GM12872 (cell line): Measurements from ENCODE around the gene AVPI1.

ENCODE experiments used
- TF ChIP-seq, protein P1 (sequence below): IDR thresholded peaks from 3 replicates; pipeline ENCODE4 v1.5.1; 2011; ENCODE audit warnings: low read depth, mild to moderate bottlenecking, low read length, moderate library complexity; ENCODE audit not compliant: insufficient read depth

The AVPI1 gene, protein sequence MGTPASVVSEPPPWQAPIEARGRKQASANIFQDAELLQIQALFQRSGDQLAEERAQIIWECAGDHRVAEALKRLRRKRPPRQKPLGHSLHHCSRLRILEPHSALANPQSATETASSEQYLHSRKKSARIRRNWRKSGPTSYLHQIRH

DNA sequence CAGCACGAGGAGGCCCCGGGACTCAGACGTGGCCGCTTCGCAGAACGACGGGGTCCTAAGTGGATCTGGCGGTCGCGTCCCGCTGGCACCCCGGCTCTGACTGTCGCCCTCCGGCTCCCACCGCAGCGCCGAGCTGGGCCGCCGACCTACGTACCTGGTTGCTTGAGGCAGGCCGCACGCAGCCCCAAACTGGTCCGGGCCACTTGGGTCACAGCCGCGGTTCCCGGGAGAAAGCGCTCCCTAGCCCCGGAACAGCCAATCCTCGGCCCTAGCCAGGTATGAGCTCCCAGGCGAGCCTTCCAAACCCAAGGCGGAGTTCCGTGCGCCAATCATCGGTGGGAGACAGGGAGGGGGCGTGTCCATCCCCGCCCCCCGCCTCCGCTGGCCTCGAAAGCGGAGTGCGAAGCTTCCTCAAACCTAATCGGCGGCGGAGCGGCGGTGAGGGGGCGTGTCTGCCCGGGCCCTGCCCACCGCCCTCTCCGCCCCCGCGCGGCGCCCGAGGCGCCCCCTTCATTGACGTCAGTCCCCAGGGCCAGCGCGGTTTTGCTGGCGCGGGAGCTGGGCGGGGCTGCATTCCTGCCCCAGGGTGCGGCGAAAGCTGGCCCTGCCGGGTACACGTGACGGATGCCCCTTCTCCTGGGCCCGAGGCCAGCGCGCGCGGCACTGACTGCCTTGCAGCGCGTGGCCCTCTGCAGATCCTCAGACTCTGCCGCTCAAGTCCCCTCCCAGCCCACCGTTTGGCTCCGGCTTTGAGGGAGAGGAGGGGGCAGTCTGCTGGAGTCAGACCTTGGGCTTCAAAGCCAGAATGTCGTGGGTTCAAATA is at the start of gene AVPI1:
AVPI1 (minus strand) TSS at position 280 of the 823 bp plus-strand sequence. CDS start 7,336 bp downstream, outside the sequence.
- TF ChIP-seq, protein P1, sequence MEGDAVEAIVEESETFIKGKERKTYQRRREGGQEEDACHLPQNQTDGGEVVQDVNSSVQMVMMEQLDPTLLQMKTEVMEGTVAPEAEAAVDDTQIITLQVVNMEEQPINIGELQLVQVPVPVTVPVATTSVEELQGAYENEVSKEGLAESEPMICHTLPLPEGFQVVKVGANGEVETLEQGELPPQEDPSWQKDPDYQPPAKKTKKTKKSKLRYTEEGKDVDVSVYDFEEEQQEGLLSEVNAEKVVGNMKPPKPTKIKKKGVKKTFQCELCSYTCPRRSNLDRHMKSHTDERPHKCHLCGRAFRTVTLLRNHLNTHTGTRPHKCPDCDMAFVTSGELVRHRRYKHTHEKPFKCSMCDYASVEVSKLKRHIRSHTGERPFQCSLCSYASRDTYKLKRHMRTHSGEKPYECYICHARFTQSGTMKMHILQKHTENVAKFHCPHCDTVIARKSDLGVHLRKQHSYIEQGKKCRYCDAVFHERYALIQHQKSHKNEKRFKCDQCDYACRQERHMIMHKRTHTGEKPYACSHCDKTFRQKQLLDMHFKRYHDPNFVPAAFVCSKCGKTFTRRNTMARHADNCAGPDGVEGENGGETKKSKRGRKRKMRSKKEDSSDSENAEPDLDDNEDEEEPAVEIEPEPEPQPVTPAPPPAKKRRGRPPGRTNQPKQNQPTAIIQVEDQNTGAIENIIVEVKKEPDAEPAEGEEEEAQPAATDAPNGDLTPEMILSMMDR: no peak

GRCh38 chr10:97736403-97736901 is 49.4 kb upstream of the AVPI1 start:
- TF ChIP-seq, protein P1: no peak

- TF ChIP-seq, protein P1: no peak
These were observed 47.0 kb upstream of the AVPI1 start for GRCh38 chr10:97734021-97734420.

DNA sequence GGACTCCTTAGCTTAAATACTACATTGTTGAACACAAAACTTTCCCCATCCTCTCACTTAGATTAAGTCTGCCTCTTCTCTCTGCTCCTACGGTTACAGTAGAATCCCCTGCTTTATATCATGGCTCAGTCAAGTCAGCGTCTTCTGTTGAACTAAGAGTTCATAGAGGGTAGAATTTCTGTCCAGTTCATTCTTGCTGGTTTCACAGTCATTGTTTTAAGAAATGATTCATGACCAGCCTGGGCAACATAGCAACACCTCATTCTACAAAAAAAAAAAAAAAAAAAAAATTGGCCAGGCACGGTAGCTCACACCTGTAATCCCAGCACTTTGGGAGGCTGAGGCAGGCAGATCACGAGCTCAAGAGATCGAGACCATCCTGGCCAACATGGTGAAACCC is 46.2 kb upstream of the AVPI1 start:
- TF ChIP-seq, protein P1: no peak

DNA sequence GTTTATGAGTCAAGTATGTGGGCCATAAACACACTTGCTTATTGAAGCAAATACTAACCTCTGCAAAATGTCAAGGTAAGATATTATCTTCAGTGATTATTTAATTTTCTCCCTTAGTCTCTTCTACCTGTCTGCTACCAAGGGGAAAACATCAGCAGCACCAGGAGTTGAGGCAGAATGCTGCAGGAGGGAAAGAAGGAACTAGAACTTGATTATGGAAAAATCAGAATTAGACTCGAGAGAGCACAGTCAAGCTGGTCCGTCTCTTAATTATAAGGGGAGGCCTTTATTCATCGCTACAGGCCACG is 45.0 kb upstream of the AVPI1 start:
- TF ChIP-seq, protein P1: no peak

DNA sequence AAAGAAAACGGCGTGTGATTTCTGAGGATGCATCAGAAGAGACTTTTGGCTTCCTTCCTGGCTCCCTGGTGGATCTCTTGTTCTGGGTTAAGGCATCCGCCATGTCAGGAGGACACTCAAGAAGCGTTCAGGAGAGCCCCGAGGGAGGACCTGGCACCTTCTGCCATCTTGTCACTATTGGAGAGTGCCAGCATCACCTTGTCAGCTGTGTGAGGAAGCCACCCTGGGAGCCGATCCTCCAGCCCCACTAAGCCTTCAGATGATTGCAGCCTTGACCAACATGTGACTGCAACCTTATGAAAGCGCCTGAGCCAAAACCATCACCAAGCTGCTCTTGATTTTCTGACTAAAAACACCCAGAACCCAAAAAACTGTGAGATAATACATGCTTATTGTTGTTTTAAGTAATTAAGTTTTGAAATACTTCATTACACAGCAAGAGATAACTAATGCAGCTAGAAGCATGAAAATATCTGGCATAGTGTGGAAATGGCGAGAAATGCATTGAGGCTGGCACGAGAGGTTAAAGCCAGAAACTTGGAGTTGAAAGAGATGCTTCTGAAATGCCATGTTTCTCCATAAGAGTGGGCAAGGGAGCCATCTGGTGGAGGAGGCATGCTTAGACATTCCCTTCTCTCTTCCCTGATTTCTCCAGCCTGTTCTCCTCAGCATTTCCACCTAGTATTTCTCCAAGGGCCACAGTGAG is 44.5 kb upstream of the AVPI1 start:
- TF ChIP-seq, protein P1: peak; percentile 88

DNA sequence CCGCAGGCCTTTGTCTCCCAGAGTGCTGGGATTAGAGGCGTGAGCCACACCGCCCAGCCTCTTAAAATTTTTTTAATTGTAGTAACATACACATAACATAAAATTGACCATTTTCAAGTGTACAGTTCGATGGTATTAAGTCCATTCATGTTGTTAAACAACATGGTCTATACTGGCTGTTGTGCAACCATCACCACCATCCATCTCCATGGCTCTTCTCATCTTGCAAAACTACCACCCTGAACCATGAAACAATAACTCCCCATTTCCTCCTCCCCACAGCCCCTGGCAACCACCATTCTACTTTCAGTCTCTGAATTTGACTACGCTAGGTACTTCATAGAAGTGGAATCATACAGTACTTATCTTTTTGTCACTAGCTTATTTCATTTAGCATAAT is 42.0 kb upstream of the AVPI1 start:
- TF ChIP-seq, protein P1: no peak
